ENCODE data around the gene ADSS1.

The ADSS1 gene

GRCh38 chr14:104757238-104757585, 33.2 kb downstream of the ADSS1 start:
- in situ Hi-C loops (cut with MboI; ENCODE audit: low pct_unique_long_range_greater_than_20kb, low sequenced_read_pairs, unreplicated experiment), result loop anchor here (25.0 kb wide), 1 partner anchor 280 kb away; no protein-coding TSS in a partner anchor
- DNase-seq (ENCODE audit: low spot score), result no peak
- TF ChIP-seq CTCF (IDR thresholded peaks at IDR 0.05; ENCODE audit: extremely low read depth, insufficient read depth, missing control alignments), result no peak

- in situ Hi-C loops (cut with MboI; ENCODE audit: low pct_unique_long_range_greater_than_20kb, low sequenced_read_pairs, unreplicated experiment), result loop anchor here (25.0 kb wide), 1 partner anchor 279 kb away; no protein-coding TSS in a partner anchor
- TF ChIP-seq CTCF (IDR thresholded peaks at IDR 0.05; ENCODE audit: extremely low read depth, insufficient read depth, missing control alignments), result no peak
- DNase-seq (ENCODE audit: low spot score), result no peak
Observed at GRCh38 chr14:104757681-104758392, 33.8 kb downstream of the ADSS1 start.

GRCh38 chr14:104758981-104759969, 35.2 kb downstream of the ADSS1 start:
- in situ Hi-C loops (cut with MboI; ENCODE audit: low pct_unique_long_range_greater_than_20kb, low sequenced_read_pairs, unreplicated experiment), result loop anchor here (25.0 kb wide), 1 partner anchor 278 kb away; no protein-coding TSS in a partner anchor
- no peak for DNase-seq (ENCODE audit: low spot score)
- TF ChIP-seq CTCF (IDR thresholded peaks at IDR 0.05; ENCODE audit: extremely low read depth, insufficient read depth, missing control alignments), result no peak

- DNase-seq (ENCODE audit: low spot score), result no peak
- TF ChIP-seq CTCF (IDR thresholded peaks at IDR 0.05; ENCODE audit: extremely low read depth, insufficient read depth, missing control alignments), result no peak
- in situ Hi-C loops (cut with MboI; ENCODE audit: low pct_unique_long_range_greater_than_20kb, low sequenced_read_pairs, unreplicated experiment), result loop anchor here (10.0 to 25.0 kb wide), 2 partner anchors 59 to 272 kb away; no protein-coding TSS in a partner anchor
Observed at GRCh38 chr14:104765517-104765916, 41.5 kb downstream of the ADSS1 start.

- in situ Hi-C loops (cut with MboI; ENCODE audit: low pct_unique_long_range_greater_than_20kb, low sequenced_read_pairs, unreplicated experiment), result loop anchor here (10.0 to 25.0 kb wide), 2 partner anchors 58 to 271 kb away; no protein-coding TSS in a partner anchor
- TF ChIP-seq CTCF (IDR thresholded peaks at IDR 0.05; ENCODE audit: extremely low read depth, insufficient read depth, missing control alignments), result no peak
- DNase-seq (ENCODE audit: low spot score), result no peak
Observed at GRCh38 chr14:104766256-104766862, 42.3 kb downstream of the ADSS1 start.

All from GM13977 (cell line).